Activated CD8-positive, alpha-beta memory T cell treated with anti-CD3 and anti-CD28 coated beads, Interleukin-2, amount 50 U/mL, for 1 hour (primary cell): Measurements from ENCODE around the gene ENTREP1.
"Not testable (repeated sequence)": the region's sequence is repeated elsewhere in the genome, so short reads cannot be mapped to it uniquely, and the experiment has no call there.

ENCODE experiments used
- DNase-seq: peaks from one replicate; pipeline ENCODE4 v3.0.0-alpha.2; 2020; ENCODE audit errors: extremely low read depth

Gene ENTREP1

GRCh38 chr9:69324549-69325401 lies at the start of gene ENTREP1:
Gene ENTREP1, plus strand, starts transcription at chr9:69325215. Its CDS starts 95 bp downstream, at chr9:69325310.
- no peak for DNase-seq

GRCh38 chr9:69276775-69277174 lies 48.2 kb upstream of the ENTREP1 start:
- DNase-seq = no peak

- no peak for DNase-seq
Measured at GRCh38 chr9:69279084-69279731, 45.8 kb upstream of the ENTREP1 start.

- no peak for DNase-seq
Measured at GRCh38 chr9:69279733-69280132, 45.3 kb upstream of the ENTREP1 start.

GRCh38 chr9:69283003-69283402 lies 42.0 kb upstream of the ENTREP1 start:
- no peak for DNase-seq

GRCh38 chr9:69292078-69292477 lies 32.9 kb upstream of the ENTREP1 start:
- no peak for DNase-seq

GRCh38 chr9:69293156-69293555 lies 31.9 kb upstream of the ENTREP1 start:
- no peak for DNase-seq

- no peak for DNase-seq
Measured at GRCh38 chr9:69295872-69296552, 29.0 kb upstream of the ENTREP1 start.

GRCh38 chr9:69297300-69297980 lies 27.6 kb upstream of the ENTREP1 start:
- no peak for DNase-seq

- DNase-seq = no peak
Measured at GRCh38 chr9:69299315-69299714, 25.7 kb upstream of the ENTREP1 start.

GRCh38 chr9:69299826-69300225 lies 25.2 kb upstream of the ENTREP1 start:
- no peak for DNase-seq

GRCh38 chr9:69303331-69303730 lies 21.7 kb upstream of the ENTREP1 start:
- no peak for DNase-seq

- DNase-seq = not testable (repeated sequence)
Measured at GRCh38 chr9:69306895-69307445, 18.0 kb upstream of the ENTREP1 start.

- no peak for DNase-seq
Measured at GRCh38 chr9:69307446-69308205, 17.4 kb upstream of the ENTREP1 start.

- DNase-seq = no peak
Measured at GRCh38 chr9:69308206-69308931, 16.6 kb upstream of the ENTREP1 start.

GRCh38 chr9:69313175-69313574 lies 11.8 kb upstream of the ENTREP1 start:
- DNase-seq = no peak

GRCh38 chr9:69314547-69314946 lies 10.5 kb upstream of the ENTREP1 start:
- DNase-seq = no peak

- DNase-seq = no peak
Measured at GRCh38 chr9:69317081-69317480, 7.9 kb upstream of the ENTREP1 start.

- DNase-seq = no peak
Measured at GRCh38 chr9:69317894-69318293, 7.1 kb upstream of the ENTREP1 start.

- DNase-seq = no peak
Measured at GRCh38 chr9:69319324-69320025, 5.5 kb upstream of the ENTREP1 start.
